22Rv1 (cell line): ENCODE measurements around the gene GRHPR.

ENCODE experiments used
- ZFX ChIP-seq: fragments of 450-650 bp; IDR thresholded peaks from 2 replicates; pipeline ENCODE4 v1.6.1; 2017; ENCODE audit warnings: antibody characterized with exemption, borderline replicate concordance
- TF ChIP-seq, protein P1 (sequence below): fragments of 450-650 bp; IDR thresholded peaks from 2 replicates; pipeline ENCODE4 v1.5.1; 2017; ENCODE audit warnings: mild to moderate bottlenecking

DNA sequence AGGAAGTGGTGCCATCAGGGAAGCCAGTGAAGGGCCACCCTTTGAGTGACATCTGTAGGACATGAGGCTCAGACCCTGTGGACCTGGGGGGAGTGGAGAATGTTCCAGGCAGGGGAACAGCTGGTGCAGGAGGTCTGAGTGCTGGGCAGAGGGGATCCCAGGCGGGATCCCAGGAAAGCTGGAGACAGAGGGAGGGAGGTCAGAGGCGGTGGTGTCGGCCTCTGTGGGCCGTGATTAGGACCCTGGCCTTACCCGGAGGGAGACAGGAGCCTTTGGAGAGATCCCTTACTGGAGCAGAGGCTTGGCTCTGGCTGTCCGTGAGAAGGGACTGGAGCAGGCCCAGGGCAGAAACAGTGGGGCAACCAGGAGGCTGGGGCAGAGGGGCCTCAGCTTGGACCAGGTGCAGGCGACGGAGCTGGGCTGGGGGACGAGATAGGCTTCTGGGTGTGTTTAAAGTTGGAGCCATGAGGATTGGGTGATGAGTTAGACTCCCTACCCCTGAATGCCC is 12.1 kb upstream of the GRHPR start:
- TF ChIP-seq, protein P1, sequence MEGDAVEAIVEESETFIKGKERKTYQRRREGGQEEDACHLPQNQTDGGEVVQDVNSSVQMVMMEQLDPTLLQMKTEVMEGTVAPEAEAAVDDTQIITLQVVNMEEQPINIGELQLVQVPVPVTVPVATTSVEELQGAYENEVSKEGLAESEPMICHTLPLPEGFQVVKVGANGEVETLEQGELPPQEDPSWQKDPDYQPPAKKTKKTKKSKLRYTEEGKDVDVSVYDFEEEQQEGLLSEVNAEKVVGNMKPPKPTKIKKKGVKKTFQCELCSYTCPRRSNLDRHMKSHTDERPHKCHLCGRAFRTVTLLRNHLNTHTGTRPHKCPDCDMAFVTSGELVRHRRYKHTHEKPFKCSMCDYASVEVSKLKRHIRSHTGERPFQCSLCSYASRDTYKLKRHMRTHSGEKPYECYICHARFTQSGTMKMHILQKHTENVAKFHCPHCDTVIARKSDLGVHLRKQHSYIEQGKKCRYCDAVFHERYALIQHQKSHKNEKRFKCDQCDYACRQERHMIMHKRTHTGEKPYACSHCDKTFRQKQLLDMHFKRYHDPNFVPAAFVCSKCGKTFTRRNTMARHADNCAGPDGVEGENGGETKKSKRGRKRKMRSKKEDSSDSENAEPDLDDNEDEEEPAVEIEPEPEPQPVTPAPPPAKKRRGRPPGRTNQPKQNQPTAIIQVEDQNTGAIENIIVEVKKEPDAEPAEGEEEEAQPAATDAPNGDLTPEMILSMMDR = no peak
- TF ChIP-seq ZFX = no peak
